T-helper 2 cell treated with Interferon-gamma antibody and Interleukin-4, amounts not matched to agents 100 ng/mL and 5 ng/mL, for 36 hours (primary cell): ENCODE results near the gene EFEMP2. TPM values are rescaled to one million over a fixed set of nuclear protein-coding genes. Genes with fewer than 3 reads are reported as not detected.

Experiments
- intact Hi-C: fragments of 100-400 bp; cut with micrococcal nuclease; formaldehyde crosslinking; loops from one replicate; pipeline ENCODE4 v1.15.1; 2023
- total RNA-seq: library from RNA; stranded (reverse); gene quantifications from 2 replicates; pipeline ENCODE4 v1.2.3, GENCODE V29; 2022

EFEMP2 gene
- total RNA-seq, 1 donor from 2014 or later = 5.4 TPM

DNA sequence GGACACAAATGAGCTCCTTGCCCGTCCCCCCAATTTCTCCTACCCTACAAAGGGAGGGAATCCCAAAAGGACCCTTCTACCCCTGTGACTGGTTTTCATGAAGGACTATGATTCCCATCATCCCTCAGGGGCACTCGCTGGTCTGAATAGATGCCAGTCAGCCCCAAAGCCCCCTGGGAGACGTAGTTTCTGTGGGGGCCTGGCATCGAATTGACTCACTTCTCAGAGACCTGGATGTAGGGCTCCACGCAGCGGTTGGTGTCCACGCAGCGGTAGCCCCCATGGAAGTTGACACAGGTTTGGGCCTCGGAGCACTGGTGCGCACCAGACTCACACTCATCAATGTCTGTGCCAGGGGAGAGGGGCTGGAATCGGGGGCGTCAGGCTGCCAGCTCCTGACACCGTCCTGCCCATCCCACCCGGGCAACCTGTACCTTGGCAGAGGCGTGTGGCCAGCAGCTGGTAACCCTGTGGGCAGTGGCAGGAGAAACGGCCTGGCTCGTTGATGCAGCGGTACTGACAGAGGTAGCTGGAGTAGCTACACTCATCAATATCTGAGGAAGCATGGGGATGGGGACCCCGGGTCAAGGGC lies 4.4 kb downstream of the EFEMP2 start:
- intact Hi-C loops = no loop called here

DNA sequence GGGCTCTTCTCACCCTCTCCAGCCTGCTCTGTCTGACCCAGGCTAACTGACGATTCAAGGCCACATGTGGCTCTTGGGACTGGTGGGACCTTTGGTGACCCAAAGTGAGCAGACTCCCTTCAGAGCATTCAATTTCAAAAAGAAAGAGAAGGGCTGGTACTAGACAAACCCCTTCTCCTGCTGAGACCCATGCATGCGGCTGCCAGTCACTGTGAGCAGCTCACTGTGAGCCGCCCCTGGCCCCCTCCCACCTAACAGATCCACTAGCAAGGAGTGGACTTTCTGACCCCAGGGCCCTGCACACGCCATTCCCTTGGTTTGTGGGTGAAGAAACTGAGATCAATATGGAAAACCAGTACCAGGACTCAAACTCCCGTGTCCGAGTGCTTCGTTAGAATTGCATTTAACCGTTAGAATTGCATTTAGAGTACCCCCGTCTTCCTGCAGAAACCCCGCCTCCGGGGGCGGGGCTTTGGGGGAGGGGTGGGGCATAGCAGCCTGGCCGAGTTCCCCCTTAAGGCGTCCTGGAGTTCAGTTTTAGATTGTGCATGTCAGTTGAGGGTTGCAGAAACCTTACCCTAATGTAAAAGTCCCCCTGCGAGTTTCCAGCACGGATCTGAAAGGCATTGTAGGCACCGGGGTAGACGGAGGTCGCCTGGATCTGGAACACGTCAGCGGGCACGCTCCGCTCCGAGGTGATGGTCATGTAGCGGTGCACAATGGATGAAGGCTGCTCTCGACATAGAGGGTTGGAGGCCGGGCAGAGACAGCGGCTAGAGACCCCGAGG lies 5.1 kb downstream of the EFEMP2 start:
- intact Hi-C loops = no loop called here

DNA sequence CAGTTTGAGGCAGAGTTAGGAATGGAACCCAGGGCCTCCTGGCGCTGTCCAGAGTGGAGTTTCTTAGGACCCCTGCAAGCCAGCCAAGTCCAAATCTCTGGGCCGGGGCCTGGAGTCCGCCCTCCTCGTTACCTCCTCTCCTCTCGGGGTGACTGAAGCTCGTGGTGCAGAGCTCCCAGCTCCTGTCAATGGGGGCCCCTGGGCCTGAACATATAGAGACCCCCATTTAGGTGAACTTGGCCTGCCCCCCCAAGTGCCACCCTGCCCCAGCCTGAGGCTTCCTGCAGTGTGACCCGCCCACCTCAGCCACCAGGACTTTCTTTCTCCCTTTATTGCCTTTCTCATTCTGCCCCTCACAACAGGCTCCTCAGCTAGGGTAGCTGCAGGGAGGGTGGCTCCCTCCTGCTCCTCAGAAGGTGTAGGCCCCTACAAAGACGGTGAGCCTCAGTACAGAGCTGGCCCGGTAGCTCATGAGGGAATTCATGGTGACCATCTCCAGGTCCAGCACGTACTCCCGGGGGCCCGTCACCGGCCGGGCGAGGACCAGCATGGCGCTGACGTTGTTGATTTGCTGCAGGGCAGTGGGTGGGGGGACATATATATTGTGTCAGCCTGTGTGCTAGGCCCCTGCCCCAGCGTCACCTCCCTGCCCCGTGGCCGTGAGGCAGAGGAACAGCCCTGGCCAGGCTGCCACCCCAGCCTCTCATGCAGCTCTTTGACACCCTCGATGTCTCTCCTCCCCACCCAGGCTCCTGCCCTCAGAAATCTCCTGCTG lies 5.9 kb downstream of the EFEMP2 start:
- intact Hi-C loops = no loop called here

DNA sequence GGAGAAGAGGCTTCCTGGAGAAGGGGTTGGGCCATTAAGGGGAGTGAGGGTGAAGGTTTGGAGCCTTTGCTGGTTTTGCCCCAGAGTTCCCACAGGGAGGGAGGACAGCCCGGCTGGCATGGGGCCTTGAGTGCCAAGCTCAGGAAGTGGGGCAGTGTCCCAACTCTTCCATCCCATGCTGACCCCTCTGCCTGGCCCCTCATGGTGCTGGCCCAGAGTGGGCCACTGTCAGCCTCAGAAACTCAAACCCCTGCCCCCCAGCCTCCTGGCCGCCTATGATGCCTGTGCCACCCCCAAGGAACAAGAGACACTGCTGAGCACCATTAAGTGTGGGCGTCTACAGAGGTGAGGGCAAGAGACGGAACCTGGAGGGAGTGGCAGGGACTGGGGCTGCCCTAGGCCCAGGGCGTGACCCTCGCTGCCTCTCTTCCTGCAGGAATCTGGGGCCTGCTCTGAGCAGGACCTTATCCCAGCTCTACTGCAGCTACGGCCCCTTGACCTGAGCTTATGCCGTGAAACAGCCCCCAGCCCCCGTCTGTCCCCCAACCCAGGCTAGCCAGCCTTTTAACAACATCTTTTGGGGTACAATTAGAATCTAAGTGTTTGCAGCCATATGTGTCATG lies 6.9 kb downstream of the EFEMP2 start:
- intact Hi-C loops = no loop called here

DNA sequence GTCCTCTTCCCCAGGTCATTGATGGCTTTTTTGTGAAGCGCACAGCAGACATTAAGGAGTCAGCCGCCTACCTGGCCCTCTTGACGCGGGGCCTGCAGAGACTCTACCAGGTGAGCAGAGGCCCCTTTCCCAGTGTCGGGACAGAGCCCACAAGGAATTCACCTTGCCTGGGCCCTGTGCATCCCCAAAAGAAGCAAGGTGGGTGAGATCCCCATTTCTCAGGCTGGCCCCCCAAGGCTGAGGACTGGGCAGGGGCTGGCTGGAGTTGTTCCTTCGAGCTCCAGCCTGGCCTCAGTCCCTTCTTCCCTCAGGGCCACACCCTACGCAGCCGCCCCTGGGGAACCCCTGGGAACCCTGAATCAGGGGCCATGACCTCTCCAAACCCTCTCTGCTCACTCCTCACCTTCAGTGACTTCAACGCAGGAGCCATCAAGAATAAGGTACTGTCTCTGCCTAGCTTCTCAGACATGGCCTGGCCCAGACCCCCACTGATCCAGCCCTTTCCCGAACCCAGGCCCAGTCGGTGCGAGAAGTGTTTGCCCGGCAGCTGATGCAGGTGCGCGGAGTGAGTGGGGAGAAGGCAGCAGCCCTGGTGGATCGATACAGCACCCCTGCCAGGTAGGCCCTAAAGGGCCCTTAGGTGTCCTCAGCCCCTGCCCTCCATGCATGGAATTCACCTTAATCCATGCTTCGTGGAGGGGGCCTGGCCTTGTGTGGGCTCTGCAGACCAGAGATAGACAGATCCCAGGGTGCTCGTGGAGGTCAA lies 7.7 kb downstream of the EFEMP2 start:
- intact Hi-C loops = no loop called here

DNA sequence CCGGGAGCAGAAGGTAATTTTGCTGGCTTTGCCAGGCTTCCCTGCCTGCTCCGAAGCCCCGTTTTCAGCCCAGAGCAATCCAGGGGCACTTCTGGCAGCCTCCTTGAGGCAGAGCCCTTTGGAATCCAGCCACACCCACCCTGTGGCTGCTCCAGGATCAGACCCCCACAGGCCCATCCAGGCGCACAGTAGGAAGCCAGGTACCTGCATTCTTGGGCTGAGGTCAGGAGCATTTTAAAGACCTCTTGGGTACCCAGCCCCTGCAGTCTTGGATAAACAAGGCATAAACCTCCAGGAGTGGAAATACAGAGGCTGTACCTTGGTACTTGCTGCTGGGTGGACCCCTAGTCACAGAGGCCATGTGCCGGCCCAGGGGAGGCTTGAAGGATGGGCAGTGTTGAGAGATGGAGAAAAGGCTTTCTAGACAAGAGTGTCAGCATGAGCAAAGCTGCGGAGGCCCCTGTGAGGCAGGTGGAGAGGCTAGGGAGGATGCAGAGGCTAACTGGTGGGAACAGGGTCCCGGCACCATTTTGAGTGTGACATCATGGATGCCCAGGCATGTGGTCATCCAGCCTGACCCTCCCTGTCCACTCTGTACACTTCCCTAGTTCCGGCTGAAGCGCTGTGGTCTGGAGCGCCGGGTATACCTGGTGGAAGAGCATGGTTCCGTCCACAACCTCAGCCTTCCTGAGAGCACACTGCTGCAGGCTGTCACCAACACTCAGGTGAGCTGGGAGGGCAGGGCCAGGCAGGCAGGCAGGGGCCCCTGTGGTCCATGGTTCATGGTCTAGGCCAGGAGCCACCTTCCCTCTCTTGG lies 8.5 kb downstream of the EFEMP2 start:
- intact Hi-C loops = no loop called here

DNA sequence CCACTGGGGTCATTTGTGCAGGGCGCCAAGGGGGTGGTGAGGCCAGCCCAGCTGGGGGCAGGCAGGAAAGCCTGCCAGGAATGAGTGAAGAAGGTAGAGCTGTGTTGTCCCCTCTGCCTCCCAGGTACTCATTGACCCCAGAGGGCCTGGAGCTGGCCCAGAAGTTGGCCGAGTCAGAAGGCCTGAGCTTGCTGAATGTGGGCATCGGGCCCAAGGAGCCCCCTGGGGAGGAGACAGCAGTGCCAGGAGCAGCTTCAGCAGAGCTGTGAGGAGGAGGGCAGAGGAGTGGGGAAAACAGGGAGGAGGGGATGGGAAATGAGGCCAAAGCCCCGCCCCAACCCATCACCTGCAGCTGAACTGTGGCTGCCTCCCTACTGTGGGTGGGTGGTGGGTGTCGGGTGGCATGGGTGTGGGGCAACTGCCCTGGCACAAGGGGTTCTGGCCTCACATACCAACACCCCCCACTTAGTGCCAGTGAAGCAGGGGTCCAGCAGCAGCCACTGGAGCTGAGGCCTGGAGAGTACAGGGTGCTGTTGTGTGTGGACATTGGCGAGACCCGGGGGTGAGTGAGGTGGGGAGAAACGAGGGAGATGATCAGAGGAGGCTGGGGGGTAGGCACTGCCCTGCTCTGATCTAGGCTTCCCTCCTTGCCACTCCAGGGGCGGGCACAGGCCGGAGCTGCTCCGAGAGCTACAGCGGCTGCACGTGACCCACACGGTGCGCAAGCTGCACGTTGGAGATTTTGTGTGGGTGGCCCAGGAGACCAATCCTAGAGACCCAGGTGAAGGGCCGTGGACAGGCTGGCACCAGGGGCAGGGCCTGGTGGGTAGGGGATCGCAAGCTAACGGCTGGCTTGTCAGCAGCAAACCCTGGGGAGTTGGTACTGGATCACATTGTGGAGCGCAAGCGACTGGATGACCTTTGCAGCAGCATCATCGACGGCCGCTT lies 9.4 kb downstream of the EFEMP2 start:
- intact Hi-C loops = no loop called here

DNA sequence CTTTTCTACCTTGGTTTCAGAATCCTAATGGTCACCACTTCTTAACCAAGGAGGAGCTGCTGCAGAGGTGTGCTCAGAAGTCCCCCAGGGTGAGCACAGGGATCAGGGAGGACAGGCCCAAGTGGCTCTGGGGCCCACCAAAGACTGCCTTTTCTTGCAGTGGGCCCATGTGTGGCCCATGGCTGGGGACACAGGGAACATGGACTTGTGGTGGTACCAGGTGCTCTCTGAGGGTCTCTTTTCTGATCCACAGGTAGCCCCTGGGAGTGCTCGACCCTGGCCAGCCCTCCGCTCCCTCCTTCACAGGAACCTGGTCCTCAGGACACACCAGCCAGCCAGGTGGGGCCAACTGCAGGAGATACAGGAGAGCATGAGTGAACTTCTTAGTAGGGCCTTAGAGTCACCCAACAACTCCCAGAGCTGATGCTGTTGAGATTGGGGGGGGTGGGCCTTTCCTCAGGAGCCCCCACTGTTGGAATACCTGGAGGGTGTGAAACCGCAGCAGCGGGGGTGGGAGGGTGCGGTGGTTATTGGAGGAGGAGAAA lies 10.3 kb downstream of the EFEMP2 start:
- intact Hi-C loops = no loop called here

DNA sequence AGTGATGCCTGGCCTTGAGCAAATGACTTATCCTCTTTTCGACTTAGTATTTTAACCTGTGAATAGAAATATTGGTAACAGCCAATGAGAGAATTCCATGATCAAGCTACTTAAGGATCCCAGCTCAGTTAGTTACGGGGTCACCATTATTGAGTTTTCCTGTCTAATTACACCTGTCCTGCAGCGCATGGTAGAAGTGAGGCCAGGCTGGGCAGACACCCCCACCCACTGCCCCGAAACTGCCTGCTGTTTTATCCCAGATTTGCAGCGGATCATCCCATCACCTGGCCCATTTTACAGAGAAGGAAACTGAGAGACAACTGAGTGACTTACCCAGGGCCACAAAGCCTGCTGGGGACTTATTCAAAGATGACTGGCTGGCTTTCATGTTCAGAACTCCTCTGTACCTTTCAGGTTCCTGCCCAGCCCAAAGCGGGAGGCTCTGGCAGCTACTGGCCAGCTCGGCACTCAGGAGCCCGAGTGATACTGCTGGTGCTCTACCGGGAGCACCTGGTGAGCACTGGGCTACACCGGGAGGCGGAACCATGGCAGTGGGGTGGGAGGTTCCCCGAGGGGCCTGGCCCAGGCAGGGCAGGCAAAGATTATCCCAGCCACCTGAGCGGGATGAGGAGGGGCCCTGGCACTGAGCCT lies 10.9 kb downstream of the EFEMP2 start:
- intact Hi-C loops = loop anchor here (1.0 kb wide), 1 partner anchor 23 kb away; no protein-coding TSS in a partner anchor

DNA sequence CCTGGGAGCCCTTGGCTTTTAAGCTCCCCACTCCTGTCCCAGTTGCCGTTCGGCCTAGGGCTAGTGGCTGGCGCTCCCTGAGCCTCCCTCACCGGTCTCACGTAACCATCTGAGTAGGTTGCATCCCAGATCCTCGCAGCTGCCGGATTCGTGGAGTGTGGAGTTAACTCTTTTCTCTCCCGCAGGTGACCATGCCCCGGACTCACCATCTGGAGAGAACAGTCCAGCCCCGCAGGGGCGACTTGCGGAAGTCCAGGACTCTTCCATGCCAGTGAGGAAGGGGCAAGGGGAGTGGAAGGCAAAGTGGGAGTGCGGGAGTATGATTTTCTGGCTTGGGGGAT lies 11.5 kb downstream of the EFEMP2 start:
- intact Hi-C loops = loop anchor here (1.0 kb wide), 1 partner anchor 23 kb away; no protein-coding TSS in a partner anchor

DNA sequence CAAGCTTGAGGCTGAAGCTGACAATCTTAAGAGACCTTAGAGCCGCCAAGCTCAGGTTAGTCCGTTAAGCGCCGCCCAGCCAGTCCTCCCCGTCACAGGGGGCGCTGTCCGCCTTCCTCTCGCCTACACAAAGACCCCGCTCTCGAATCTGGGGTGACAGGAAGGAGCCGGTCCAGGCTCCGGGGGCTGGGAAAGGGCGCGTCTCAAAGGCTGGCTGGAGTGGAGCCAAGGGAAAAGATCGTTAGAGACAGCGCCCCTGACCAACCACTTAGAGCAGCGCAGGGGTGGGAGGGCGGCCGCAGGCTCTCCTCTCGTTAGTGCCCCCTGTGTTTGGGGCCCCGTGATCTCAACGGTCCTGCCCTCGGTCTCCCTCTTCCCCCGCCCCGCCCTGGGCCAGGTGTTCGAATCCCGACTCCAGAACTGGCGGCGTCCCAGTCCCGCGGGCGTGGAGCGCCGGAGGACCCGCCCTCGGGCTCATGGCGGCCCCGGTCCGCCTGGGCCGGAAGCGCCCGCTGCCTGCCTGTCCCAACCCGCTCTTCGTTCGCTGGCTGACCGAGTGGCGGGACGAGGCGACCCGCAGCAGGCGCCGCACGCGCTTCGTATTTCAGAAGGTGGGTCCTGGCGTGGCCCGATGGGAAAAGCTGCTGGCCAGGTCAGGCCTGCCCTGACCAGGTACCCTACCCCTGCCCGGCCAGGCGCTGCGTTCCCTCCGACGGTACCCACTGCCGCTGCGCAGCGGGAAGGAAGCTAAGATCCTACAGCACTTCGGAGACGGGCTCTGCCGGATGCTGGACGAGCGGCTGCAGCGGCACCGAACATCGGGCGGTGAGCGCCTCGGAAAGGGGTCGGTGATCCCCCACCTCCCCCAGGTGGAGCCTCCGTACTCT lies 12.1 kb downstream of the EFEMP2 start, which contains the start of gene MUS81:
Gene MUS81 (plus strand): TSS at position 156 of the 887 bp plus-strand sequence. CDS start 321 bp downstream, at position 477.
- intact Hi-C loops = loop anchor here (1.0 kb wide), 4 partner anchors 13 to 129 kb away; partner anchors contain the start of gene SART1

DNA sequence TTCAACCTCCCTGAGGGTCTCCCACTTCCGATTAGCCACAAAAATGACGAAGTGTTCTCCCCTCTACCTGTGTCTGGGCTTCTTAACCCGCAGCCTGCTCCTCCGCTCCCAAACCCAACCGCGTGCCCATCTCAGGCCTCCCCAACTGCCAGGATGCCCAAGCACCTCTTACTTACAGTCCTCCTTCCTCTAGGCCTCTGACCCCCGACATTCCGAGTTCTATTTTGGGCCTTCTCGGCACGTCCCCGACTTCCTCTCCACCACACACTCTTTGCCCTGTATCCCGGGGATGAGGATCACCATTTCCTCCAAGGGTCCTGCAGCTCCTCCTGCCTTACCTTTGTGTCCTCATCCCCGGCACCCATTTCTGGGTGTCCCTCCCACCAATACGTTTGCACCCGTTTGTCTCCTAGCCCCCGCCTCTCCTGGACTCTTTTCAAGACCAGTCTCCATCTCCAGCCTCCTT lies 12.8 kb downstream of the EFEMP2 start:
- intact Hi-C loops = loop anchor here (1.0 to 2.0 kb wide), 8 partner anchors 13 to 409 kb away; partner anchors contain the start of genes BANF1, EIF1AD, RAB1B and SART1

DNA sequence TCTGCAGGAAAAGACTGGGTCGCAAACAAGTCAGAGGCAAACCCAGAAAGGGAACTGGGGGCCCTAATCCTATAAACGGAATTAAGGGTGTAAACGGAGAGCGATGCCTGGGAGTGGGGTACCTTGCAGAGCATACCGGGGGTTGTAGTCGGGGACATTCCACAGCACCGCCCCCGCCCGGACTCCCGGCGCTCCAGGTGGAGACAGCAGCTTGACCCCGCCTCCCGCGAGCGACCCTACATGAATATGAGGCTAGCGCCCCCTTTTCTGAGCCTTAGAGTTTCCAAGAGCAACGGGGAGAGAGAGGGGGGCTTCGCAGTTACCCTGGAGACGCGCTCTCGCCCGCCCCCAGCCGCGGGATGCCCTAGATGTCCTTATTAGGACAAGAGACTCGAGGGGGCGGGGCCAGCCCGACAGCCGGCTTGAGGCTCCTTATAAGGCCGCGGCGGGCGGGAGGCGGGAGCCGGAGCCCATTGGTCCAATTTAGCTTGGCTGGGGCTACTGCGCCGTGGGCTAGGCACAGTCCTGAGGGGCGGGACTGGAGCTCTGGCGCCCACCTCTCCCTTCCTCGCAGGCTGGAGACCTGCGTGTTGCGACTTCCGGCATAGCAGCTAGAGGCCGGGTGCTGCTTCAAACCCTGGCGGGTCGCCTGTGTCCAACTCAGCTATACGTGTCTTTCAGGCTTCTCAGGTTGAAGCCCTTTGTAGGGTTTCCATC lies 13.3 kb downstream of the EFEMP2 start:
- intact Hi-C loops = loop anchor here (1.0 to 2.0 kb wide), 5 partner anchors 143 to 410 kb away; partner anchors contain the start of genes BANF1, EIF1AD, RAB1B and SF3B2

DNA sequence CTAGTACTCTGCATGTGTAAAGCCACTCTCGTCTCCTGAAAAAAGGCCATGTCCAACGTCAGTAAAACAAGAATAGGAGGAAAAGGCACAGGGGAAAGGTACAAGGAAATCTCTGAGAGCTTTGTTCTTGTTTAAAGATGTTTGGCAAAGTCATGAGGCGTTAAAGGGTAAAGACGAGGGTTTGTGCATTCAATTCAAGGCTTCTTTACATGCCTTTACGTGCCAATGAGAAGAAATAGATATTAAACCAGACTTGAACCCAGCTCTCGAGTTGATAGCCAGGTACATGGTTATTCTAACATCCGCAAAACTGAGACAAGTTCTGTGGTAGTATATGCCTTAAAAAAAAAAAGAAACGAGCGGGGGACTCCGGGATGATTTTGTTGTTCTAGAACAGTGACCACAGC lies 13.9 kb downstream of the EFEMP2 start:
- intact Hi-C loops = loop anchor here (1.0 to 2.0 kb wide), 8 partner anchors 30 to 410 kb away; partner anchors contain the start of genes BANF1, C11orf68, DRAP1 and EIF1AD

DNA sequence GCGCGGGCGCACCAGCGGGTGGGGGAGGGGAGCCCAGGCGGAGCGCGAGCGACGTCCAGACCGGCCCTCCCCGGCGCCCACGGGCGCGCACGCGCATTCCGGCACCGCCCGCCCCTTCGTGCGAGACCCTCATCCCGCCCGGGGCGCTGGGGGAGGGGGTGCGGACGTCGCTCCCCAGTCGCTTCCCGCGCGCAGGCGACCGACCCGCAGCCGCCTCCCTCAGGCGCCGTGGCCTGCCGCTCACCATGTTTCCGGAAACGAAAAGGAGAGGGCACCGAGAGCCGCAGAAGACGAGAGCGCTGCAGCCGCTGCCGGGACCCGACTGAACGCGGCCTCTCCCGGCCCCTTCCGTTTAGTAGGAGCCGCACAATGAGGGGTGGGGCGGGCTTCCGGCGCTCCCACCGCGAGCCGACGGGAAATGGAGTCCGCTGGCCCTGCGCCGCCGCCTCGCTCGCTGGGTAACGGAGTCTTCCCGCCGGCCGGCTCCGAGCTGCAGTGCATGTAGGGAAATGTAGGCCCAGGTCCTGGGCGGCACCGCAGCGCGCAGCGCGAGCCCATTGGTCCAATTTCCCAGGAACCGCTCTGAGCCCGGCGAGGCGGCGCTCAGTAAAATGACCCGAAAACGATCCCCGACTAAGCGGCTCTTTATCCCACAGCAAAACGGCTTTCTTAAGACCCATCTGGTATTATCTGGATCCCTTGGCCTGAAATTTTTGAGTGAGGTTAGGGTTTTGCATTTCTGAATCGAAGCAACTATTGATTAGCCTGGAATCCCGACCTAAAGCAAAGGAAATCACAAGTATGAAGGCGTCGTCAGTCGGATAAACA lies 14.5 kb downstream of the EFEMP2 start, which contains the start of gene CFL1:
Gene CFL1 (minus strand): TSS at position 328 of the 828 bp plus-strand sequence. CDS start 81 bp downstream, at position 247.
- intact Hi-C loops = loop anchor here (1.0 to 2.0 kb wide), 6 partner anchors 30 to 411 kb away; partner anchors contain the start of genes C11orf68, DRAP1, FIBP and KAT5
